ACC112 (cell line): ENCODE data around the gene GABRE.

ENCODE experiments used
- H2AFZ ChIP-seq: fragments of 200-600 bp; sonication (generic); one replicate; pipeline ENCODE4 v1.6.0; 2017; ENCODE audit warnings: antibody characterized with exemption, low read length; ENCODE audit not compliant: unreplicated experiment
- H3K27ac ChIP-seq: fragments of 200-600 bp; sonication (generic); 2 replicates; pipeline ENCODE4 v1.5.1; 2014; ENCODE audit warnings: low read depth, mild to moderate bottlenecking, antibody characterized with exemption, low read length, moderate library complexity
- H3K27me3 ChIP-seq: fragments of 200-600 bp; sonication (generic); 2 replicates; pipeline ENCODE4 v1.6.1; 2014; ENCODE audit warnings: mild to moderate bottlenecking, antibody characterized with exemption, low read length, moderate library complexity, mixed read lengths; ENCODE audit not compliant: insufficient read depth
- H3K36me3 ChIP-seq: fragments of 200-600 bp; sonication (generic); 2 replicates; pipeline ENCODE4 v1.6.1; 2016; ENCODE audit warnings: mild to moderate bottlenecking, antibody characterized with exemption, low read length, moderate library complexity, mixed read lengths; ENCODE audit not compliant: insufficient read depth
- H3K4me1 ChIP-seq: fragments of 200-600 bp; sonication (generic); one replicate; pipeline ENCODE4 v1.6.1; 2016; ENCODE audit warnings: low read length, mixed read lengths; ENCODE audit not compliant: insufficient read depth, unreplicated experiment, control insufficient read depth
- H3K4me3 ChIP-seq: fragments of 200-600 bp; sonication (generic); 2 replicates; pipeline ENCODE4 v1.5.1; 2014; ENCODE audit warnings: mild to moderate bottlenecking, low read depth, low read length
- H3K79me2 ChIP-seq: fragments of 200-600 bp; sonication (generic); one replicate; pipeline ENCODE4 v1.6.0; 2016; ENCODE audit warnings: low read length; ENCODE audit not compliant: control insufficient read depth, unreplicated experiment, insufficient read depth

The GABRE gene

GRCh38 chrX:151984902-151985301 is 10.4 kb upstream of the GABRE start:
- Histone ChIP-seq H3K36me3 (no peaks in the 10 kb centered on the region), H2AFZ (no peak overlapping the region), H3K27me3 (no peaks in the 10 kb centered on the region), H3K4me1 (peaks cover 59% of the 10 kb centered on the region), H3K4me3 (peak overlapping the region; percentile 61), H3K79me2 (no peaks in the 10 kb centered on the region), H3K27ac (peak overlapping the region; percentile 100)

GRCh38 chrX:151984328-151984727 is 9.9 kb upstream of the GABRE start:
- no peaks in the 10 kb centered on the region for H3K79me2 ChIP-seq
- H3K4me3 ChIP-seq, result peak overlapping the region; percentile 61
- H3K27ac ChIP-seq, result peak overlapping the region; percentile 100
- H3K4me1 ChIP-seq, result peaks cover 59% of the 10 kb centered on the region
- H3K36me3 ChIP-seq, result no peaks in the 10 kb centered on the region
- no peaks in the 10 kb centered on the region for H3K27me3 ChIP-seq
- no peak overlapping the region for H2AFZ ChIP-seq

GRCh38 chrX:151983186-151983585 is 8.7 kb upstream of the GABRE start:
- H3K4me1 ChIP-seq, result peaks cover 59% of the 10 kb centered on the region
- no peaks in the 10 kb centered on the region for H3K79me2 ChIP-seq
- no peak overlapping the region for H3K4me3 ChIP-seq
- H2AFZ ChIP-seq, result no peak overlapping the region
- no peaks in the 10 kb centered on the region for H3K27me3 ChIP-seq
- H3K27ac ChIP-seq, result peak overlapping the region; percentile 100
- H3K36me3 ChIP-seq, result no peaks in the 10 kb centered on the region

- Histone ChIP-seq H3K4me3 (no peak overlapping the region), H3K4me1 (peaks cover 59% of the 10 kb centered on the region), H2AFZ (no peak overlapping the region), H3K27ac (peak overlapping the region; percentile 100), H3K27me3 (no peaks in the 10 kb centered on the region), H3K79me2 (no peaks in the 10 kb centered on the region), H3K36me3 (no peaks in the 10 kb centered on the region)
These were observed 7.7 kb upstream of the GABRE start for GRCh38 chrX:151982222-151982621.

- Histone ChIP-seq H3K4me3 (no peak overlapping the region), H3K4me1 (peaks cover 50% of the 10 kb centered on the region), H3K27me3 (no peaks in the 10 kb centered on the region), H3K36me3 (no peaks in the 10 kb centered on the region), H3K79me2 (no peaks in the 10 kb centered on the region), H2AFZ (no peak overlapping the region), H3K27ac (peak overlapping the region; percentile 100)
These were observed 6.7 kb upstream of the GABRE start for GRCh38 chrX:151981129-151981528.

GRCh38 chrX:151977923-151978322 is 3.4 kb upstream of the GABRE start:
- peaks cover 15% of the 10 kb centered on the region for H3K79me2 ChIP-seq
- no peaks in the 10 kb centered on the region for H3K36me3 ChIP-seq
- H2AFZ ChIP-seq, result no peak overlapping the region
- H3K27me3 ChIP-seq, result no peaks in the 10 kb centered on the region
- H3K4me3 ChIP-seq, result no peak overlapping the region
- H3K4me1 ChIP-seq, result peaks cover 23% of the 10 kb centered on the region
- H3K27ac ChIP-seq, result no peak overlapping the region

GRCh38 chrX:151977009-151977408 is 2.5 kb upstream of the GABRE start:
- H3K79me2 ChIP-seq, result peaks cover 24% of the 10 kb centered on the region

GRCh38 chrX:151975736-151976275 is 1.3 kb upstream of the GABRE start:
- Histone ChIP-seq H3K4me1 (peaks cover 11% of the 10 kb centered on the region), H3K27me3 (no peaks in the 10 kb centered on the region), H3K79me2 (peaks cover 31% of the 10 kb centered on the region), H3K27ac (no peak overlapping the region), H3K4me3 (no peak overlapping the region), H3K36me3 (no peaks in the 10 kb centered on the region), H2AFZ (no peak overlapping the region)

More at GRCh38 chrX:151977009-151977408, 2.5 kb upstream of the GABRE start:
- Histone ChIP-seq H3K27me3 (no peaks in the 10 kb centered on the region), H2AFZ (no peak overlapping the region), H3K4me1 (peaks cover 18% of the 10 kb centered on the region), H3K4me3 (no peak overlapping the region), H3K27ac (no peak overlapping the region), H3K36me3 (no peaks in the 10 kb centered on the region)

- no peak overlapping the region for H3K27ac ChIP-seq
- H3K27me3 ChIP-seq, result no peaks in the 10 kb centered on the region
- no peaks in the 10 kb centered on the region; the same call in 1 of the 2 replicates for H3K36me3 ChIP-seq
- peaks cover 9% of the 10 kb centered on the region for H3K4me1 ChIP-seq
- H2AFZ ChIP-seq, result no peak overlapping the region
- H3K4me3 ChIP-seq, result peak overlapping the region; percentile 96
- peaks cover 34% of the 10 kb centered on the region for H3K79me2 ChIP-seq
These were observed 735 bp upstream of the GABRE start for GRCh38 chrX:151975228-151975593.

GRCh38 chrX:151973851-151974335 is 583 bp downstream of the GABRE start:
- Histone ChIP-seq H3K27ac (peak overlapping the region; percentile 64), H3K4me1 (peaks cover 16% of the 10 kb centered on the region), H2AFZ (no peak overlapping the region), H3K36me3 (peaks cover 12% of the 10 kb centered on the region), H3K79me2 (peaks cover 42% of the 10 kb centered on the region), H3K27me3 (no peaks in the 10 kb centered on the region), H3K4me3 (peak overlapping the region; percentile 96)

- Histone ChIP-seq H3K79me2 (peaks cover 42% of the 10 kb centered on the region), H3K4me3 (peak overlapping the region; percentile 96), H3K27me3 (no peaks in the 10 kb centered on the region), H2AFZ (no peak overlapping the region), H3K27ac (peak overlapping the region; percentile 64), H3K36me3 (peaks cover 19% of the 10 kb centered on the region), H3K4me1 (peaks cover 16% of the 10 kb centered on the region)
These were observed 1.3 kb downstream of the GABRE start for GRCh38 chrX:151973060-151973661.
